GM06990 (cell line): ENCODE measurements around the gene PYCR2.

Experiments used
- DNase-seq: peaks from one replicate; pipeline ENCODE4 v3.0.0-alpha.2; 2011; ENCODE audit not compliant: insufficient read length; ENCODE audit errors: extremely low read depth
- H3K27me3 ChIP-seq: replicated peaks from 2 replicates; pipeline ENCODE4 v1.6.0; 2011; ENCODE audit warnings: low read length; ENCODE audit not compliant: control insufficient read depth, insufficient read depth
- H3K36me3 ChIP-seq: 2 replicates; pipeline ENCODE4 v1.5.1; 2011; ENCODE audit warnings: low read length; ENCODE audit not compliant: control insufficient read depth, insufficient read depth
- H3K4me3 ChIP-seq: replicated peaks from 2 replicates; pipeline ENCODE4 v1.5.1; 2011; ENCODE audit warnings: low read depth, mild to moderate bottlenecking, control low read depth, low read length
- TF ChIP-seq, protein P1 (sequence below): IDR thresholded peaks from 2 replicates; pipeline ENCODE4 v1.5.1; 2011; ENCODE audit warnings: low read length, control low read depth, mild to moderate bottlenecking, inconsistent platforms; ENCODE audit not compliant: insufficient read depth, poor library complexity, severe bottlenecking

PYCR2 gene

GRCh38 chr1:225911191-225912130 is 12.6 kb downstream of the PYCR2 start:
- Histone ChIP-seq H3K27me3 (no peaks in the 10 kb centered on the region), H3K4me3 (no peak overlapping the region), H3K36me3 (peaks cover 6% of the 10 kb centered on the region)
- TF ChIP-seq, protein P1, sequence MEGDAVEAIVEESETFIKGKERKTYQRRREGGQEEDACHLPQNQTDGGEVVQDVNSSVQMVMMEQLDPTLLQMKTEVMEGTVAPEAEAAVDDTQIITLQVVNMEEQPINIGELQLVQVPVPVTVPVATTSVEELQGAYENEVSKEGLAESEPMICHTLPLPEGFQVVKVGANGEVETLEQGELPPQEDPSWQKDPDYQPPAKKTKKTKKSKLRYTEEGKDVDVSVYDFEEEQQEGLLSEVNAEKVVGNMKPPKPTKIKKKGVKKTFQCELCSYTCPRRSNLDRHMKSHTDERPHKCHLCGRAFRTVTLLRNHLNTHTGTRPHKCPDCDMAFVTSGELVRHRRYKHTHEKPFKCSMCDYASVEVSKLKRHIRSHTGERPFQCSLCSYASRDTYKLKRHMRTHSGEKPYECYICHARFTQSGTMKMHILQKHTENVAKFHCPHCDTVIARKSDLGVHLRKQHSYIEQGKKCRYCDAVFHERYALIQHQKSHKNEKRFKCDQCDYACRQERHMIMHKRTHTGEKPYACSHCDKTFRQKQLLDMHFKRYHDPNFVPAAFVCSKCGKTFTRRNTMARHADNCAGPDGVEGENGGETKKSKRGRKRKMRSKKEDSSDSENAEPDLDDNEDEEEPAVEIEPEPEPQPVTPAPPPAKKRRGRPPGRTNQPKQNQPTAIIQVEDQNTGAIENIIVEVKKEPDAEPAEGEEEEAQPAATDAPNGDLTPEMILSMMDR = peak; percentile 35
- DNase-seq = peak; percentile 62

GRCh38 chr1:225909477-225909876 is 14.6 kb downstream of the PYCR2 start:
- Histone ChIP-seq H3K4me3 (no peak overlapping the region), H3K27me3 (no peaks in the 10 kb centered on the region), H3K36me3 (no peaks in the 10 kb centered on the region; the same call in none of the 2 replicates)
- TF ChIP-seq, protein P1 = no peak
- DNase-seq = no peak

DNA sequence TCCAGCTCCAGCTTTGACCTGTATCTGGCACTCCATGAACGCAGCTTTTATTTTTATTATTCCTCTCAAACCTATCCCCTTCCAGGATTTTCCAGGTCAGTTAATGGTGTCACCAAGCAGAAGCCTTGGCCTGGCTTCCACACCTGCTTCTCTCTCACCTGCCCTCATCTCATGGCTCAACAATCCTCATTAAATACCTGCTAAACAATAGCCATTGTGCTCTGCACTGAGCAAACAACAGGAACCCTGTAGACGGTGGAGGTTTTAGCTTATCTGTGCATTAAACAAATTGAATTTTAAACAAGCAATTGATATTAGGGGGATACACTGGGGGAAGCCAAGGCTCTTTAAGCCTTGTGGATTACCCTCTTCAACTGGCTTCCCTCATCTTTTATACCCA is 15.3 kb downstream of the PYCR2 start:
- no peak for DNase-seq
- no peaks in the 10 kb centered on the region for H3K27me3 ChIP-seq
- H3K36me3 ChIP-seq = no peaks in the 10 kb centered on the region; the same call in none of the 2 replicates
- no peak overlapping the region for H3K4me3 ChIP-seq
- TF ChIP-seq, protein P1 = no peak

DNA sequence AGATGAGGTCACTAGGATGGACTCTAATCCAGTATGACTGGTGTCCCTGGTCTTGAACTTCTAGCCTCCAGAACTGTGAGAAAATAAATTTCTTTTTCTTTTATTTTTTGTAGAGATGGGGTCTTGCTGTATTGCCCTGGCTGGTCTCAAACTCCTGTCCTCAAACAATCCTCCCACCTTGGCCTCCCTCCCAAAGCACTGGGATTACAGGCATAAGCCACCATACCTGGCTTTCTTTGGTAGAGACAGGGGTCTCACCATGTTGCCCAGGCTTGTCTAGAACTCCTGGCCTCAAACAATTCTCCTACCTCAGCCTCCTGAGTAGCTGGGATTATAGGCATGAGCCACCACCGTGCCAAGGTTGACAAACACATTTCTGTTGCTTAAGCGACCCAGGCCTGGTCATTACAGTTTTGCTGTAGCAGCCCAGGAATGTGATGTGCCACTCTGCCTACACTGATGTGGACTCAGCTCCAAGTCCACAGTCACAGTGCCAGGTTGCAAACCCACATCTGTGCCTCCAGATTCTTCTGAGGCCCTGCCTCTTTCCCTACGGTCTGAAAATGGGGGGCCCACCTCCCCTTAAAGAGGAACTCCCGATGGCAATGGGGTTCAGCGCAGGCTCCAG is 15.9 kb downstream of the PYCR2 start:
- DNase-seq = no peak
- Histone ChIP-seq H3K27me3 (no peaks in the 10 kb centered on the region), H3K4me3 (no peak overlapping the region), H3K36me3 (no peaks in the 10 kb centered on the region)
- TF ChIP-seq, protein P1 = no peak

GRCh38 chr1:225907341-225907740 is 16.7 kb downstream of the PYCR2 start:
- no peaks in the 10 kb centered on the region for H3K36me3 ChIP-seq
- DNase-seq = no peak
- TF ChIP-seq, protein P1 = no peak
- H3K27me3 ChIP-seq = no peaks in the 10 kb centered on the region
- no peak overlapping the region for H3K4me3 ChIP-seq
